ENCODE measurements around the gene PSMA8.

- TF ChIP-seq CTCF (IDR thresholded peaks at IDR 0.05; ENCODE audit: insufficient read depth, low read depth, low read length), result no peak
- no peak for TF ChIP-seq EZH2 (IDR thresholded peaks at IDR 0.05; ENCODE audit: insufficient read depth, low read length)
Observed at GRCh38 chr18:26181343-26181826, 47.7 kb downstream of the PSMA8 start.
